ENCODE data around the gene RSPH3. TPM values are rescaled to one million over a fixed set of nuclear protein-coding genes. Genes with fewer than 3 reads are reported as not detected.
A peak's percentile ranks its signal among the peaks of the same experiment; 100 is the strongest.

Gene RSPH3
- total and polyA plus RNA-seq, 10 of the 15 experiments (the other 5 are each of a cell fraction or from before 2014, with no cell fraction given), result 0.40 to 3.5 (median 1.4) TPM

GRCh38 chr6:159038914-159039884 is 39.2 kb upstream of the RSPH3 start (continued):
- TF ChIP-seq ZBTB4 (CRISPR knock-in tag; IDR thresholded peaks at IDR 0.05) (no peak), KAT2A (conservative IDR thresholded peaks at IDR 0.05; ENCODE audit: control insufficient read depth, low read depth, low read length) (no peak), PAX5 (IDR thresholded peaks at IDR 0.05; ENCODE audit: borderline replicate concordance, low read depth, low read length) (peak; percentile 84), RAD51 (IDR thresholded peaks at IDR 0.05) (no peak), BCLAF1 (IDR thresholded peaks at IDR 0.05) (no peak), HCFC1 (IDR thresholded peaks at IDR 0.05; ENCODE audit: low read length) (no peak), FOS (IDR thresholded peaks at IDR 0.05; ENCODE audit: borderline replicate concordance, extremely low read depth, insufficient read length) (no peak), NRF1 (conservative IDR thresholded peaks at IDR 0.05; ENCODE audit: low read depth, low read length) (no peak), SIN3A (IDR thresholded peaks at IDR 0.05; ENCODE audit: low read depth, low read length) (no peak), ETV6 (conservative IDR thresholded peaks at IDR 0.05 in 1 of 2, IDR thresholded peaks at IDR 0.05 in 1 of 2; ENCODE audit: borderline replicate concordance in 1 of 2, low read depth in 1 of 2) (peak in 1 of 2 experiments; percentile 99; a peak in 2 of 4 replicates), DPF2 (IDR thresholded peaks at IDR 0.05) (peak; percentile 99), RAD21 (IDR thresholded peaks at IDR 0.05; ENCODE audit: insufficient read depth, low read depth, low read length) (0 out of 2 replicates have a peak, but pooled peaks have one; percentile 2), RFX5 (IDR thresholded peaks at IDR 0.05; ENCODE audit: low read depth, low read length) (no peak), CREB1 (IDR thresholded peaks at IDR 0.05; ENCODE audit: low read depth) (peak; percentile 89), KDM1A (IDR thresholded peaks at IDR 0.05; ENCODE audit: borderline replicate concordance) (no peak), EED (IDR thresholded peaks at IDR 0.05; ENCODE audit: low read depth) (peak; percentile 95), NFXL1 (IDR thresholded peaks at IDR 0.05; ENCODE audit: borderline replicate concordance) (no peak), POU2F2 (IDR thresholded peaks at IDR 0.05; ENCODE audit: borderline replicate concordance, low read depth, low read length) (peak; percentile 73; the same call in 2 of the 3 replicates), STAT1 (conservative IDR thresholded peaks at IDR 0.05) (no peak), ATF7 (IDR thresholded peaks at IDR 0.05; ENCODE audit: low read depth) (peak; percentile 86), ESRRA (IDR thresholded peaks at IDR 0.05; ENCODE audit: low read length) (no peak), IRF3 (IDR thresholded peaks at IDR 0.05) (no peak)

All from GM12878 (cell line).